GM18870 (cell line): Measurements from ENCODE around the gene MGAM2.
"Not testable (repeated sequence)": the region's sequence is repeated elsewhere in the genome, so short reads cannot be mapped to it uniquely, and the experiment has no call there.

Experiments
- ATAC-seq: cut with Tn5 transposase; IDR thresholded peaks from one replicate; pipeline ENCODE4 v1.9.1; 2021; ENCODE audit warnings: moderate library complexity; ENCODE audit not compliant: unreplicated experiment

The MGAM2 gene

DNA sequence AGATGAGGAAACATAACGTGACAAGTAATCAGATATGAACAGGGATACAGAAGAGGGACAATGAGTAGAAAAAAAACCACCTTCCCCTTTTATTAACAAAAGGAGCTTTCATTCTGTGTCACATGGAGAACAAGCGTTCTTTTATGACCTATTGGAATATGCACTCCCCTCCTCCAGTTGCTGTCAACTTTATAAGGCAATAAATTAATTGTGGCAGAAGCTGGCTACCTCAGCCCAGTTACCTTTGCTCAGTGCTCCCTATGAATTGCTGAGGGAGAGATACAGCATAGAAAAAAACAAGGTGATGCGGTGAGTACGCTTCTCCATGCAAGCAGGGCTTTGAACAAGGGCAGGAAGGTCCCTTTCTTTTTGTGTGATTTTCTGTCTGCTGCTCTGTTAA, at the start of gene MGAM2:
Gene MGAM2, plus strand, starts transcription at position 220 of the 400 bp plus-strand sequence. CDS start 5,156 bp downstream, outside the sequence.
- no peak for ATAC-seq

- ATAC-seq: no peak
These were observed 47.7 kb upstream of the MGAM2 start for GRCh38 chr7:142063551-142064442.

GRCh38 chr7:142066536-142066935, 45.0 kb upstream of the MGAM2 start:
- ATAC-seq: no peak

DNA sequence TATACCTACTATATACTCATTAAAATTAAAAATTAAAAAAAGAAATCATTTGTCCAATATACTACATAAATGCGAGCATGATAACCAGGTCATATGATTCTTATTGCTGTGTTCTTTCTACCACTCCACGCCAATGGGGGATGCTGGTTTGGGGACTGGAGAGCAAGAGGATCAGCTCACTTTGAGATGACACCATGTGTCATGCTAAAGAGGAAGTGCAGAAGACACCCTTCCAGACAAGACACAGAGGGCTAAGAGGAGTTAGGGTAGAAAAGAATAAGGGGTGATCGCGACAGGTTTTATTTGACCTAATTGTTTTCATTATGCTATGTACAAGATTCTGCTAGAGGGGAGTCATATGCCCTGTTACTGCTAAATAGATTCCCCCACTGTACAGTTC, 33.8 kb upstream of the MGAM2 start:
- no peak for ATAC-seq

GRCh38 chr7:142083605-142084004, 27.9 kb upstream of the MGAM2 start:
- ATAC-seq: no peak

DNA sequence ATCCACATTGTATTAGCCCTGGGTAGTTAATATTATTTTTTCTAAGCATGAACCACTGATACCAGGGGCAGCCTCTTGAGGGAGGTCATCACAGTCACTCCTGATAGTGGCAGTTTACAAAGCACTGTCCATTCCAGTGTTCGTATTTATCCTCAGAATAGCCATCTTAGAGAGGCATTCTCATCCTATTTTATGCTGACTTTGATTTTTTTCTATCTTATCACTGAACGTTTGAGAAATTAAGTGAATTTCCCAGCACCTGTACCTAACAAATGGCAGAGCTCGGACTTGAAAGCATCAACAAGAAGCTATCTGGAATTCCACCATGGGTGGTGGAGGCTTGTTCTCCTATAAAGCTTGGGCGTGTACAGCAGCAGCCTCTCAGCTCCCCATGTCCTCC, 26.1 kb upstream of the MGAM2 start:
- no peak for ATAC-seq

DNA sequence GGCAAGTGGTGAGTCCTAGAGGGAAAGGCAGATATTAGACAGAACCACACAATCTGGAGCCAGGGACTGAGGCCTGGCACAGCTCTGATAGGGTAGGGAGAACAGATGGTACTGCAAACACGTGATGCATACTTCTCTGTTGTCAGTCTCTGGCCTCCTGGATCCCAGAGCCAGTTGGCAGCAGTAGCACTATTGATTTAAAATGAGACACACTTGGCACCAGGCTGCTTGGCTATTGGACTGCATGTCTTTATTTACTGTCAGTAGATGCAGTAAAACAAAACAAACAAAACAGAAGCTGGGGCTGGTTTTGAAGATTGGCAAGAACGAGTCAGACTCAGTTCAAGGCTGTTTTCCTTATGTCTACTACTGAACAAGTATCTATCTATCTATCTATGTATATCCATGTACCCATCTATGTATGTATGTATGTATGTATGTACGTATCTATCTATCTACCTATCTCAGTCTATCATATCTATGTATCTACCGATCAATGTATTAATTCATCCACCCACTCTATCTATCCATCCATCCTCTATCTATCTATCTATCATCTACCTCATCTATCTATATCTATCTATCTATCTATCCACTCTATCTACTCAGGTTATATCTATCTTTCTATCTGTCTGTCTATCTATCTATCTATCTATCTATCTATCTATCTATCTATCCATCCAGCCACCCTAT, 23.4 kb upstream of the MGAM2 start:
- ATAC-seq: no peak

- ATAC-seq: no peak
These were observed 22.5 kb upstream of the MGAM2 start for GRCh38 chr7:142089035-142089434.

- ATAC-seq: no peak
These were observed 19.6 kb upstream of the MGAM2 start for GRCh38 chr7:142091961-142092360.

- no peak for ATAC-seq
These were observed 16.7 kb upstream of the MGAM2 start for GRCh38 chr7:142094861-142095260.

DNA sequence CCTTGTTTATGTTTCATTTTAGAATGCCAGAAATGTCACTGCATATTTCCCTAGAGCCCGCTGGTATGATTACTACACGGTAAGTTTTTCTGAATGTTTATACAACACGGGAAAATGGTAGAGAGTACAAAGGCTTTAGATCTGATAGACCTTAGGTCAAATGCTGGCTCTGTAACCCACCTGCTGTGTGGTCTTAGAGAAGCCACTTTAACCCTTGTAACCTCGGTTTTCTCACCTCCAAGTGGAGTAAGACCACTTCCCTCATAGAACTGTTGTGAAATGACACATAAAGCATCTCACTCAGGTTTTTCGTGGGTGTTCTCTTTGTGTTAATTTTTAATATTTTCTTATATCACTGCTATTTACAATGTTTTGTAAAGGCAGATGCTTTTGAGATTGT, 13.9 kb upstream of the MGAM2 start:
- ATAC-seq: no peak

- ATAC-seq: no peak
These were observed 13.5 kb upstream of the MGAM2 start for GRCh38 chr7:142098004-142098403.

- ATAC-seq: not testable (repeated sequence)
These were observed 12.2 kb upstream of the MGAM2 start for GRCh38 chr7:142099347-142099746.

DNA sequence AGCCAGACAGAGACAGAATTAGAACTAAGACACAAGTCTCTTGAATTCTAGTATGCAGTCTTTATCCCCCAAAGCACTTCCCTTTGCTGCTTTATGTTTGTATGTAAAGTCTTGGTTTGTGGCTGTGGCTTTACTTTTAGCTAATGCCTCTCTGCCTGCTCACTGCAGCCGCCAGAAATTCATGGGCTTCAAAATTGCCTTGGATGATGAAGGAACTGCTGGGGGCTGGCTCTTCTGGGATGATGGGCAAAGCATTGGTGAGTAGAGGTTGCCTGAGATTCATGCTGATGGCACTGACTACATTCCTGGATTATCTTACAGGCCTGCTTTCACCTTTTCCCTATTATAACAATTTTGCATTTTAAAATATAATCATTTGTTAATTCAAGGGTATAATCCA, 10.9 kb upstream of the MGAM2 start:
- ATAC-seq: no peak

- ATAC-seq: not testable (repeated sequence)
These were observed 9.7 kb upstream of the MGAM2 start for GRCh38 chr7:142101794-142102193.

GRCh38 chr7:142104550-142105527, 6.7 kb upstream of the MGAM2 start:
- ATAC-seq: no peak

DNA sequence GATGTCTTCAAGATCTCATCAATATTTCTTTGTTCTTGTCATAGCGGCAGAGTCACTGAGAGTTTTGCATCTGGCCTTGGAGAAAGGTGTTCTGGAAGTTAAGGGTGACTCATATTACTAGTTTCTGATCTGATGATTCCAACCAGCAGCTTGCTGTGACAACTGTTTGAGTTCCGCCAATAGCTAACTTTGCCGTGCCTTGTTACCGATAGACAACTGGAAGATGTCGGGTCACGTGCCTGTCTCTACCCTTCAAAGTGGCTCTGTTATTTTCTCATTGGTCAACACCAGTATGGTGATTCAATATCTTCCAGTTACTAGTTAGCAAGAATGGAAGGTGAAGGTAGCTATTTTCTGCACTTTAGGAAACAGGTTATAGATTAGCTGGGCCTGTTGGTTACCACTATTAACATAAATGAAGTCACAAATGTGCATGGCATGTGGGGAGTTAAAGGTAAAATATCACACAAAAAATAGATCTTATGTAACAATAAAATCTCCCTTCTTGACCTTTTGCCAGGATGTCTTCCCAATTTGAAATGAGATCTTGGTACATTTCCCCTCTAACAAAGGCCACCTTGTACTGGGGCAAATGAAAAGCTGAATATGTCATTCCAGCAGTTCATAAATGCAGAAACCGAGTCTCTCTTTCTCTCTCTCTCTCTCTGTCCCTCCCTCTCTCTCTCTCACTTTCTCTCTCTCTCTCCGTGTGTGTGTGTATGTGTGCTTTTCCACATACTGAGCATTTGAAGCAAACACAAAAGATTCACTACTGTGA, 2.6 kb upstream of the MGAM2 start:
- ATAC-seq: no peak

GRCh38 chr7:142110098-142110497, 1.4 kb upstream of the MGAM2 start:
- ATAC-seq: no peak

- no peak for ATAC-seq
These were observed 880 bp upstream of the MGAM2 start for GRCh38 chr7:142110638-142111037.

DNA sequence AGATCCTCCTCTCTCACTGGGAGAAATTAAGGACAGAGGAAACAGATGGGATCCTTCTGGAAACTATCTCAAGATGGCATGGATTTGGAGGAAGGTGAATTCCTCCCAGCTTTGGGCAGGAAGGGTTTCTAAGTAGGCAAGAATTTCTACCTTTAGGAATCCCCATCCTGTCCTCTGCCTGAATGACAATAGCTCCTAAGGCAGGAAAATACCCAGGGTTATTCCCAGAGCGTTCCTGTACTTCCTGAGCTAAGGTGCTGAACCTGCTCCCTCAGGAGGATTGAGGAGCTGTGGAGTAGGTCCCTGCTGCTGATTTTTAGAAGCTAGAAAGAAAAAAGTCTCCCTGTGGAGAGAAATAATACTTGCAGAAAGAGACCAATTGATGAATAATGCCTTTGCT, 568 bp downstream of the MGAM2 start:
- ATAC-seq: no peak
